Measurements from ENCODE around the gene TP53. TPM values are rescaled to one million over a fixed set of nuclear protein-coding genes. Genes with fewer than 3 reads are reported as not detected.

Gene TP53
- total RNA-seq, 4 donors from 2014 or later, result 5.9 to 58.3 (median 30.7) TPM

GRCh38 chr17:7711051-7711755 is 23.9 kb upstream of the TP53 start:
- Histone ChIP-seq H3K36me3 (no peaks in the 10 kb centered on the region), H3K4me1 (no peaks in the 10 kb centered on the region), H3K9me3 (no peaks in the 10 kb centered on the region), H3K27me3 (no peaks in the 10 kb centered on the region), H3K27ac (no peak overlapping the region), H3K4me3 (no peak overlapping the region)
- no peak for DNase-seq
- no peak for TF ChIP-seq POLR2A (IDR thresholded peaks at IDR 0.05)
- TF ChIP-seq, protein P1, sequence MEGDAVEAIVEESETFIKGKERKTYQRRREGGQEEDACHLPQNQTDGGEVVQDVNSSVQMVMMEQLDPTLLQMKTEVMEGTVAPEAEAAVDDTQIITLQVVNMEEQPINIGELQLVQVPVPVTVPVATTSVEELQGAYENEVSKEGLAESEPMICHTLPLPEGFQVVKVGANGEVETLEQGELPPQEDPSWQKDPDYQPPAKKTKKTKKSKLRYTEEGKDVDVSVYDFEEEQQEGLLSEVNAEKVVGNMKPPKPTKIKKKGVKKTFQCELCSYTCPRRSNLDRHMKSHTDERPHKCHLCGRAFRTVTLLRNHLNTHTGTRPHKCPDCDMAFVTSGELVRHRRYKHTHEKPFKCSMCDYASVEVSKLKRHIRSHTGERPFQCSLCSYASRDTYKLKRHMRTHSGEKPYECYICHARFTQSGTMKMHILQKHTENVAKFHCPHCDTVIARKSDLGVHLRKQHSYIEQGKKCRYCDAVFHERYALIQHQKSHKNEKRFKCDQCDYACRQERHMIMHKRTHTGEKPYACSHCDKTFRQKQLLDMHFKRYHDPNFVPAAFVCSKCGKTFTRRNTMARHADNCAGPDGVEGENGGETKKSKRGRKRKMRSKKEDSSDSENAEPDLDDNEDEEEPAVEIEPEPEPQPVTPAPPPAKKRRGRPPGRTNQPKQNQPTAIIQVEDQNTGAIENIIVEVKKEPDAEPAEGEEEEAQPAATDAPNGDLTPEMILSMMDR (IDR thresholded peaks at IDR 0.05), result no peak
- intact Hi-C loops (cut with DNase I; ENCODE audit: low total_unique reads), result no loop called here

DNA sequence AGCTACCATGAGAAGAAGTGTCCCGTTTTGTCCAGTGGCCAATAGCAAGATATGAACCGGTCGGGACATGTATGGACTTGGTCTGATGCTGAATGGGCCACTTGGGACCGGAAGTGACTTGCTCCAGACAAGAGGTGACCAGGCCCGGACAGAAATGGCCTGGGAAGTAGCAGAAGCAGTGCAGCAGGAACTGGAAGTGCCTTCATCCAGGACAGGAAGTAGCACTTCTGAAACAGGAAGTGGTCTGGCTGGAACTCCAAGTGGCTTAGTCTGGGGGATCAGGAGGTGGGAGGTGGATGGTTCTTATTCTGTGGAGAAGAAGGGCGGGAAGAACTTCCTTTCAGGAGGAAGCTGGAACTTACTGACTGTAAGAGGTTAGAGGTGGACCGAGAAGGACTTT is 23.0 kb upstream of the TP53 start:
- DNase-seq, result no peak
- intact Hi-C loops (cut with DNase I; ENCODE audit: low total_unique reads), result no loop called here
- Histone ChIP-seq H3K4me3 (no peak overlapping the region), H3K9me3 (no peaks in the 10 kb centered on the region), H3K27ac (no peak overlapping the region), H3K4me1 (peaks cover 0 to 2% of the 10 kb centered on the region in 2 donors), H3K27me3 (no peaks in the 10 kb centered on the region), H3K36me3 (no peaks in the 10 kb centered on the region)
- TF ChIP-seq POLR2A (IDR thresholded peaks at IDR 0.05), result no peak
- TF ChIP-seq, protein P1 (IDR thresholded peaks at IDR 0.05), result no peak

DNA sequence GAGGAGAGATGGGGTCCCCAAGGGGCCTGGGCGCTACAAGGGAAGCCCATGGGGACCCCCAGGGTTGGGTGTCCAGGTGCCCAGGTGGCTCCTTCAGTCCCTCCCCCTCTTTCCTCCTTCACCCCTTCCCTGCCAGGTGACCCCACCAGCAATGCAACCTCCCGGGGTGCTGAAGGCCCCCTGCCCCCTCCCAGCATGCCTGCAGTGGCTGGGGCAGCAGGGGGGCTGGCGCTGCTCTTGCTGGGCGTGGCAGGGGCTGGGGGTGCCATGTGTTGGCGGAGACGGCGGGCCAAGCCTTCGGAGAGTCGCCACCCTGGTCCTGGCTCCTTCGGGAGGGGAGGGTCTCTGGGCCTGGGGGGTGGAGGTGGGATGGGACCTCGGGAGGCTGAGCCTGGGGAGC is 21.7 kb upstream of the TP53 start:
- Histone ChIP-seq H3K9me3 (no peaks in the 10 kb centered on the region), H3K27ac (no peak overlapping the region), H3K4me3 (no peak overlapping the region), H3K27me3 (no peaks in the 10 kb centered on the region), H3K4me1 (peaks cover 0 to 13% of the 10 kb centered on the region in 2 donors), H3K36me3 (no peaks in the 10 kb centered on the region)
- no peak for TF ChIP-seq POLR2A (IDR thresholded peaks at IDR 0.05)
- TF ChIP-seq, protein P1 (IDR thresholded peaks at IDR 0.05), result no peak
- intact Hi-C loops (cut with DNase I; ENCODE audit: low total_unique reads), result no loop called here
- no peak for DNase-seq

GRCh38 chr17:7707858-7708750 is 20.8 kb upstream of the TP53 start:
- Histone ChIP-seq H3K9me3 (no peaks in the 10 kb centered on the region), H3K4me1 (peaks cover 0 to 17% of the 10 kb centered on the region in 2 donors), H3K4me3 (no peak overlapping the region), H3K36me3 (no peaks in the 10 kb centered on the region), H3K27ac (no peak overlapping the region), H3K27me3 (no peaks in the 10 kb centered on the region)
- DNase-seq, result no peak
- TF ChIP-seq, protein P1 (IDR thresholded peaks at IDR 0.05), result no peak
- TF ChIP-seq POLR2A (IDR thresholded peaks at IDR 0.05), result no peak
- intact Hi-C loops (cut with DNase I; ENCODE audit: low total_unique reads), result no loop called here

GRCh38 chr17:7707446-7707845 is 20.2 kb upstream of the TP53 start:
- Histone ChIP-seq H3K27ac (no peak overlapping the region), H3K36me3 (no peaks in the 10 kb centered on the region), H3K27me3 (no peaks in the 10 kb centered on the region), H3K4me1 (peaks cover 0 to 17% of the 10 kb centered on the region in 2 donors), H3K4me3 (no peak overlapping the region), H3K9me3 (no peaks in the 10 kb centered on the region)
- no peak for TF ChIP-seq POLR2A (IDR thresholded peaks at IDR 0.05)
- TF ChIP-seq, protein P1 (IDR thresholded peaks at IDR 0.05), result no peak
- DNase-seq, result no peak
- intact Hi-C loops (cut with DNase I; ENCODE audit: low total_unique reads), result no loop called here

All from uterus (tissue), 4 donors.